ENCODE results near the gene KCNJ13.

Gene KCNJ13

GRCh38 chr2:232776435-232776834 is at the start of gene KCNJ13:
TSS of gene KCNJ13 (minus strand) at chr2:232776565. CDS start at chr2:232771362, 5,203 bp downstream.
- Histone ChIP-seq H3K9me3 (no peaks in the 10 kb centered on the region), H3K4me1 (peaks cover 17% of the 10 kb centered on the region), H3K27ac (no peak within 1 kb of the TSS), H3K36me3 (peaks cover 35% of the 10 kb centered on the region; the same call in 1 of the 2 replicates), H3K9ac (no peak within 1 kb of the TSS), H3K4me3 (no peak within 1 kb of the TSS), H3K27me3 (no peaks in the 10 kb centered on the region), H3K4me2 (no peak within 1 kb of the TSS), H4K20me1 (no peaks in the 10 kb centered on the region)
- no peak for TF ChIP-seq Cebpa-rat (IDR thresholded peaks at IDR 0.05)

- TF ChIP-seq Cebpa-rat (IDR thresholded peaks at IDR 0.05) = no peak
- Histone ChIP-seq H3K4me1 (no peaks in the 10 kb centered on the region), H3K27me3 (no peaks in the 10 kb centered on the region), H3K4me2 (no peak overlapping the region), H3K4me3 (no peak overlapping the region), H3K36me3 (peaks cover 96% of the 10 kb centered on the region), H3K9ac (no peak overlapping the region), H3K27ac (no peak overlapping the region), H4K20me1 (no peaks in the 10 kb centered on the region; the same call in 1 of the 2 replicates), H3K9me3 (no peaks in the 10 kb centered on the region)
Measured at GRCh38 chr2:232817756-232818155, 41.4 kb upstream of the KCNJ13 start.

GRCh38 chr2:232816657-232817056 is 40.3 kb upstream of the KCNJ13 start:
- Histone ChIP-seq H3K4me3 (no peak overlapping the region), H3K36me3 (peaks cover 97% of the 10 kb centered on the region), H3K9ac (no peak overlapping the region), H3K4me1 (no peaks in the 10 kb centered on the region), H3K27me3 (no peaks in the 10 kb centered on the region), H3K9me3 (no peaks in the 10 kb centered on the region), H3K4me2 (no peak overlapping the region), H4K20me1 (no peaks in the 10 kb centered on the region; the same call in 1 of the 2 replicates), H3K27ac (no peak overlapping the region)
- TF ChIP-seq Cebpa-rat (IDR thresholded peaks at IDR 0.05) = no peak

- no peaks in the 10 kb centered on the region; the same call in 1 of the 2 replicates for H4K20me1 ChIP-seq
- no peak overlapping the region for H3K27ac ChIP-seq
- no peak for TF ChIP-seq Cebpa-rat (IDR thresholded peaks at IDR 0.05)
- no peak overlapping the region for H3K4me2 ChIP-seq
- peaks cover 99% of the 10 kb centered on the region for H3K36me3 ChIP-seq
- no peaks in the 10 kb centered on the region for H3K9me3 ChIP-seq
- H3K27me3 ChIP-seq = no peaks in the 10 kb centered on the region
- H3K4me3 ChIP-seq = no peak overlapping the region
- no peak overlapping the region for H3K9ac ChIP-seq
- no peaks in the 10 kb centered on the region for H3K4me1 ChIP-seq
Measured at GRCh38 chr2:232815569-232815968, 39.2 kb upstream of the KCNJ13 start.

- no peak overlapping the region for H3K4me3 ChIP-seq
- no peak for TF ChIP-seq Cebpa-rat (IDR thresholded peaks at IDR 0.05)
- no peak overlapping the region for H3K27ac ChIP-seq
- H3K4me1 ChIP-seq = no peaks in the 10 kb centered on the region
- 0 out of 2 replicates have a peak, but pooled peaks cover 1% of the 10 kb centered on the region for H4K20me1 ChIP-seq
- no peak overlapping the region for H3K4me2 ChIP-seq
- H3K9ac ChIP-seq = no peak overlapping the region
- no peaks in the 10 kb centered on the region for H3K9me3 ChIP-seq
- no peaks in the 10 kb centered on the region for H3K27me3 ChIP-seq
- peaks cover 97% of the 10 kb centered on the region for H3K36me3 ChIP-seq
Measured at GRCh38 chr2:232810444-232810843, 34.1 kb upstream of the KCNJ13 start.

- no peak overlapping the region for H3K9ac ChIP-seq
- no peaks in the 10 kb centered on the region for H3K4me1 ChIP-seq
- H3K27me3 ChIP-seq = no peaks in the 10 kb centered on the region
- no peak overlapping the region for H3K4me2 ChIP-seq
- H3K36me3 ChIP-seq = peaks cover 95% of the 10 kb centered on the region
- H3K27ac ChIP-seq = no peak overlapping the region
- H4K20me1 ChIP-seq = 0 out of 2 replicates have a peak, but pooled peaks cover 4% of the 10 kb centered on the region
- no peaks in the 10 kb centered on the region for H3K9me3 ChIP-seq
- H3K4me3 ChIP-seq = no peak overlapping the region
- no peak for TF ChIP-seq Cebpa-rat (IDR thresholded peaks at IDR 0.05)
Measured at GRCh38 chr2:232809349-232810124, 33.2 kb upstream of the KCNJ13 start.

- Histone ChIP-seq H3K9ac (no peak overlapping the region), H3K4me1 (no peaks in the 10 kb centered on the region), H3K27me3 (no peaks in the 10 kb centered on the region), H3K27ac (no peak overlapping the region), H3K9me3 (peaks cover 24% of the 10 kb centered on the region), H3K36me3 (peaks cover 77% of the 10 kb centered on the region), H4K20me1 (0 out of 2 replicates have a peak, but pooled peaks cover 4% of the 10 kb centered on the region), H3K4me2 (no peak overlapping the region), H3K4me3 (no peak overlapping the region)
- TF ChIP-seq Cebpa-rat (IDR thresholded peaks at IDR 0.05) = no peak
Measured at GRCh38 chr2:232802091-232802490, 25.7 kb upstream of the KCNJ13 start.

GRCh38 chr2:232800166-232800565 is 23.8 kb upstream of the KCNJ13 start:
- Histone ChIP-seq H3K36me3 (peaks cover 77% of the 10 kb centered on the region), H3K4me2 (no peak overlapping the region), H3K27ac (no peak overlapping the region), H3K27me3 (no peaks in the 10 kb centered on the region), H4K20me1 (no peaks in the 10 kb centered on the region), H3K9ac (no peak overlapping the region), H3K4me1 (no peaks in the 10 kb centered on the region), H3K4me3 (no peak overlapping the region), H3K9me3 (peaks cover 24% of the 10 kb centered on the region)
- TF ChIP-seq Cebpa-rat (IDR thresholded peaks at IDR 0.05) = no peak

GRCh38 chr2:232798187-232798586 is 21.8 kb upstream of the KCNJ13 start:
- peaks cover 90% of the 10 kb centered on the region for H3K36me3 ChIP-seq

GRCh38 chr2:232795920-232796319 is 19.6 kb upstream of the KCNJ13 start:
- H4K20me1 ChIP-seq = no peaks in the 10 kb centered on the region
- H3K27me3 ChIP-seq = no peaks in the 10 kb centered on the region
- TF ChIP-seq Cebpa-rat (IDR thresholded peaks at IDR 0.05) = no peak
- H3K4me2 ChIP-seq = no peak overlapping the region
- H3K27ac ChIP-seq = no peak overlapping the region
- H3K4me1 ChIP-seq = no peaks in the 10 kb centered on the region
- no peak overlapping the region for H3K4me3 ChIP-seq
- peaks cover 92% of the 10 kb centered on the region for H3K36me3 ChIP-seq
- no peak overlapping the region for H3K9ac ChIP-seq
- peaks cover 6% of the 10 kb centered on the region for H3K9me3 ChIP-seq

More at GRCh38 chr2:232798187-232798586, 21.8 kb upstream of the KCNJ13 start:
- no peaks in the 10 kb centered on the region for H3K27me3 ChIP-seq
- TF ChIP-seq Cebpa-rat (IDR thresholded peaks at IDR 0.05) = no peak
- H3K4me3 ChIP-seq = no peak overlapping the region
- H3K4me2 ChIP-seq = no peak overlapping the region
- no peaks in the 10 kb centered on the region for H3K4me1 ChIP-seq
- peaks cover 24% of the 10 kb centered on the region for H3K9me3 ChIP-seq
- H3K9ac ChIP-seq = no peak overlapping the region
- H4K20me1 ChIP-seq = no peaks in the 10 kb centered on the region
- no peak overlapping the region for H3K27ac ChIP-seq

All from BLaER1 (cell line).